Measurements from ENCODE around the gene PTPRN2.
"Not testable (repeated sequence)": the region's sequence is repeated elsewhere in the genome, so short reads cannot be mapped to it uniquely, and the experiment has no call there.

PTPRN2 gene

DNA sequence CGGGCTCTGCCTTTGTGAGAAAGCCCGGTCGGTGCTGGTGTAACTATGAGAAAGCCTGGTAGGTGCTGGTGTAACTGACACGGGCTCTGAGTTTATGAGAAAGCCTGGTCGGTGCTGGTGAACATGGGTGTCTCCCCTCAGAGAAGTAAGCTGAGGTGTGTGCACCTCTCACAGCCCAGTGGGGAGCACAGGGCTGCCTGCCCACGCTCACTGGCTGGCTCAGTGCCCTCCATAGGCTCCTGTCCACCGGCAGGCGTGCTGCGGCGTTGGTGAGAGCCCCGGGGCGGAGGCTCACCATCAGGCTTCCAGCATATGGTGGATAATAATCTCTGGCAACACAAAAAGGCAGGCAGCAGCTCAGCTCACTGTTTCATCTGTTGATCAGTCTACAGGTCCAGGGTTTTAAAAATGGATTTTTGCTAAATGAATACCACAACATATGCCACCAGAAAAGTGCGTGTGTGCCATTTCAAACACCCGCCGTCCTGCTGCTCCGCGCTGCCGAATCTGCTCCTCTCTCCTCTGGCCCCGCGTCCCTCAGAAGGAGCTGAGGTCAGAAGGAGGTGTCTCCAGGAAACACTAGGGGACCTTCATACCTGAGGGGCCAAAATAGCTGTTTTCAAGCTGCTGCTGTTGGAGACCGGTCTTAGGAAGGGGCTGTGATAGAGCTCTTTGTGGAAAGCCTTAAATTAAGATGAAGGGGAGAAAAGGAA lies 885.2 kb downstream of the PTPRN2 start:
- in situ Hi-C loops (cut with MboI; ENCODE audit: low sequenced_read_pairs, unreplicated experiment) = no loop called here
- DNase-seq (ENCODE audit: low spot score) = no peak
- TF ChIP-seq, protein P1, sequence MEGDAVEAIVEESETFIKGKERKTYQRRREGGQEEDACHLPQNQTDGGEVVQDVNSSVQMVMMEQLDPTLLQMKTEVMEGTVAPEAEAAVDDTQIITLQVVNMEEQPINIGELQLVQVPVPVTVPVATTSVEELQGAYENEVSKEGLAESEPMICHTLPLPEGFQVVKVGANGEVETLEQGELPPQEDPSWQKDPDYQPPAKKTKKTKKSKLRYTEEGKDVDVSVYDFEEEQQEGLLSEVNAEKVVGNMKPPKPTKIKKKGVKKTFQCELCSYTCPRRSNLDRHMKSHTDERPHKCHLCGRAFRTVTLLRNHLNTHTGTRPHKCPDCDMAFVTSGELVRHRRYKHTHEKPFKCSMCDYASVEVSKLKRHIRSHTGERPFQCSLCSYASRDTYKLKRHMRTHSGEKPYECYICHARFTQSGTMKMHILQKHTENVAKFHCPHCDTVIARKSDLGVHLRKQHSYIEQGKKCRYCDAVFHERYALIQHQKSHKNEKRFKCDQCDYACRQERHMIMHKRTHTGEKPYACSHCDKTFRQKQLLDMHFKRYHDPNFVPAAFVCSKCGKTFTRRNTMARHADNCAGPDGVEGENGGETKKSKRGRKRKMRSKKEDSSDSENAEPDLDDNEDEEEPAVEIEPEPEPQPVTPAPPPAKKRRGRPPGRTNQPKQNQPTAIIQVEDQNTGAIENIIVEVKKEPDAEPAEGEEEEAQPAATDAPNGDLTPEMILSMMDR (IDR thresholded peaks at IDR 0.05; ENCODE audit: borderline replicate concordance, control extremely low read depth, extremely low read depth, insufficient read depth, missing control alignments) = no peak

DNA sequence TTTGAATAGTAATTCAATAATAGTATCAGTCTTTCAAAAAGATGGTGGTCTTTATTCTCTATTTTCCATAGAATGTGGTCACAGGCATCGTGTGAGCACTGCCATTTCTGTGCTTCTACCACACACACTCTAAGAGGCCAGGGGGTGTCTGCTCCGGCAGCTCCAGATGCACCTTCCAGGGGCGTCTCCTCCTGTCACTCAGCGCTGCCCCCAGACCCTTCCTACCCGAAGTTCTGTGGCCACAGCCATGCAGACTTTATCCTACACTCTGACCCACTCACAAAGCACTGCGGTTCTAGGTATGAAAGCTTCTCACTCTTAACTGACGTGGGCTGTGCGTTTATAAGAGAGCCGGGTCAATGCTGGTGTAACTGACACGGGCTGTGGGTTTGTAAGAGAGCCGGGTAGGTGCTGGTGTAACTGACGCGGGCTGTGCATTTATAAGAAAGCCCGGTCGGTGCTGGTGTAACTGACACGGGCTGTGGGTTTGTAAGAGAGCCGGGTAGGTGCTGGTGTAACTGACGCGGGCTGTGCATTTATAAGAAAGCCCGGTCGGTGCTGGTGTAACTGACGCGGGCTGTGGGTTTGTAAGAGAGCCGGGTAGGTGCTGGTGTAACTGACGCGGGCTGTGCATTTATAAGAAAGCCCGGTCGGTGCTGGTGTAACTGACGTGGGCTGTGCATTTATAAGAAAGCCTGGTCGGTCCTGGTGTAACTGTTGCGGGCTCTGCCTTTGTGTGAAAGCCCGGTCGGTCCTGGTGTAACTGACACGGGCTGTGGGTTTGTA lies 886.0 kb downstream of the PTPRN2 start:
- in situ Hi-C loops (cut with MboI; ENCODE audit: low sequenced_read_pairs, unreplicated experiment); DNase-seq (ENCODE audit: low spot score): not testable (repeated sequence)

DNA sequence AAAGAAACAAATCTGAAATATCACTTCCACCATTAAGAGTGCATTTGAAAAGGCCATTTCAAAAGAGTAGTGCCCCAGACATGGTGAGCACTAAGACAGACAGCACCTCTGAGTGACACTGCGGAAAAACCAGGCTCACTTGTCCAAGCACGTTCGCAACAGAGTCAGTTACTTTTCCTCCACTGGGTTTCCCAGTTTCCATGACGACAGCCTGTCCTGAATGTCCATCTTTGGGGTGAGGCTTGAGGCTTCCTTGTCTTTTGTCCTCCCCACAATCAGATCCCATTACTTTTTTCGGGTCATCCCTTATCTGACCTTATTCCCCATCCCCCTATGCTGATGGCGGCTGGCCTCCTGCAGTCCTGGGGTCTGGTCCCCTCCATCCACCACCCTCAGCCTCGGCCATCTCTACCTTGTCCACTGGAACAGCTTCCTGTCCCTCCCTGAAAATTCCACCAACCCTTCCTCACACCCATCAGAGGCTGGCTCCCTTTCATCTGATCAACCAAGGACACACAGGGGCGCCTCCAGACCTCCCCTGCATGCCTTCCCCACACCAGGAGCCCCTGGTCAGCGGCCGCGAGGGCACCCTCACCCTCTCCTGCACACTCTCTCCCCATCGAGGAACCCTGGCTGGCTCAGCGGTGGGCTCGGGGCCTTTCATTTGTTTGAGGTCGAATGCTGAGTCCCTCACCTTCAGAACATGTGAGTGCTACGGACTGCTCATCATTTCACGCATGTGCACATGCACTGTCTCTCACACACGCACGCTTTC lies 887.2 kb downstream of the PTPRN2 start:
- DNase-seq (ENCODE audit: low spot score) = no peak
- in situ Hi-C loops (cut with MboI; ENCODE audit: low sequenced_read_pairs, unreplicated experiment) = no loop called here
- TF ChIP-seq, protein P1 (IDR thresholded peaks at IDR 0.05; ENCODE audit: borderline replicate concordance, control extremely low read depth, extremely low read depth, insufficient read depth, missing control alignments) = no peak

DNA sequence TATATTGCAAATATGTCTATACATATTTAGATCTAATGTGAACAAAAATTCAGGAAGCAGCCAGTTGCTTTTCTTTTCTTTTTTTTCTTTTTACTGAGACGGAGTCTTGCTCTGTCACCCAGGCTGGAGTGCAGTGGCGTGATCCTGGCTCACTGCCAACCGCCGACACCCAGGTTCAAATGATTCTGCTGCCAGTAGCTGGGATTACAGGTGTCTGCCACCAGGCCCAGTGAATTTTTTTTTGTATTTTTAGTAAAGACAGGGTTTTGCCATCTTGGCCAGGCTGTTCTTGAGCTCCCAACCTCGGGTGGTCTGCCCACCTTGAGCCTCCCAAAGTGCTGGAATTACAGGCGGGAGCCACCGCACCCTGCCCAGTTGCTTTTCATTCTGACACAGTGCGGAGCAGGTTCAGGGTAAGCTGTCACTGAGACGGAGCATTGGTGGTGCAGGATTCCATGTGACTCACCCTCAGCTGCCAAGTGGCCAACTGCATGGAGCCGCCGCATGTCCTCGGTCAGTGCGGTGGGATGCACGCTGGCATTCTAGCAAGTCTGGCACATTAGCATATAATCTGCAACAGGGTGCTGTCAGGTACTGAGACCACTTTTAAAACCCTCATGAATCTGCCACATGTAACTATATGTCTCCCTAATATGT lies 888.1 kb downstream of the PTPRN2 start:
- TF ChIP-seq, protein P1 (IDR thresholded peaks at IDR 0.05; ENCODE audit: borderline replicate concordance, control extremely low read depth, extremely low read depth, insufficient read depth, missing control alignments) = no peak
- DNase-seq (ENCODE audit: low spot score) = no peak
- in situ Hi-C loops (cut with MboI; ENCODE audit: low sequenced_read_pairs, unreplicated experiment) = no loop called here

DNA sequence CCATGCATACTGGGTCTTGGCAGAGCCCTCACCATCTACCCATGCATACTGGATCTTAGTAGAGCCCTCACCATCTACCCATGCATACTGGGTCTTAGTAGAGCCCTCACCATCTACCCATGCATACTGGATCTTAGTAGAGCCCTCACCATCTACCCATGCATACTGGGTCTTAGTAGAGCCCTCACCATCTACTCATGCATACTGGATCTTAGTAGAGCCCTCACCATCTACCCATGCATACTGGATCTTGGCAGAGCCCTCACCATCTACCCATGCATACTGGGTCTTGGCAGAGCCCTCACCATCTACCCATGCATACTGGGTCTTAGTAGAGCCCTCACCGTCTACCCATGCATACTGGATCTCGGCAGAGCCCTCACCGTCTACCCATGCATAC lies 890.3 kb downstream of the PTPRN2 start:
- in situ Hi-C loops (cut with MboI; ENCODE audit: low sequenced_read_pairs, unreplicated experiment); DNase-seq (ENCODE audit: low spot score): not testable (repeated sequence)

DNA sequence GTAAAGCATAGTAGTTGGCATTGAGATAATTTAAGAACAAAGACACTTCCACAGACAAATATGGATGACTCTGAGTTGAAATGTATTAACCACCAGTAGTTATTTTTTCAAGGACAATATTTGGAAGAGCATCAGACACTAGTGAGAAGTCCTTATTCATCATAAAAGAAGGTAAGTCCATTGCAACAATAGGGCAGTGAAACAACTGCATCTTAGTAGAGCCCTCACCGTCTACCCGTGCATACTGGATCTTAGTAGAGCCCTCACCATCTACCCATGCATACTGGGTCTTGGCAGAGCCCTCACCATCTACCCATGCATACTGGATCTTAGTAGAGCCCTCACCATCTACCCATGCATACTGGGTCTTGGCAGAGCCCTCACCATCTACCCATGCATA lies 892.0 kb downstream of the PTPRN2 start:
- DNase-seq (ENCODE audit: low spot score); in situ Hi-C loops (cut with MboI; ENCODE audit: low sequenced_read_pairs, unreplicated experiment): not testable (repeated sequence)

DNA sequence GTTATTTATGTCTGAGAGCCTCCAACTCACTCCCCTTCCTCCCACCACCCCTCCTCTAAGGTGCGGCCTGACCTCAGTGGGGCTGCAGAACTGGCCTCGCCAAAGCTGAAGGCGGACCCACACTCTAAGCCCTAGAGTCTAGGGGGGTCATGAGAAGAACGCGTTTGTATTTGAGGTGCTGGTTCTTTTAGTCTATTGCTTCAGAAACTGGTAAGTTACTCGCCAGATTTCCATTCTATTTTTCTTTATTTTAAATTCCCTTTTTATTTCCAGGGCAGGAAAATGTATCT lies 893.3 kb downstream of the PTPRN2 start:
- TF ChIP-seq, protein P1 (IDR thresholded peaks at IDR 0.05; ENCODE audit: borderline replicate concordance, control extremely low read depth, extremely low read depth, insufficient read depth, missing control alignments) = no peak
- DNase-seq (ENCODE audit: low spot score) = no peak
- in situ Hi-C loops (cut with MboI; ENCODE audit: low sequenced_read_pairs, unreplicated experiment) = no loop called here
